Ramos (cell line): ENCODE data around the gene HK2.
"Not testable (repeated sequence)": the region's sequence is repeated elsewhere in the genome, so short reads cannot be mapped to it uniquely, and the experiment has no call there.

Experiments
- in situ Hi-C: fragments of 300-500 bp; cut with MboI; formaldehyde crosslinking; loops from one replicate; pipeline ENCODE4 v1.14.3; 2022; ENCODE audit warnings: low sequenced_read_pairs; ENCODE audit not compliant: unreplicated experiment

HK2 gene

DNA sequence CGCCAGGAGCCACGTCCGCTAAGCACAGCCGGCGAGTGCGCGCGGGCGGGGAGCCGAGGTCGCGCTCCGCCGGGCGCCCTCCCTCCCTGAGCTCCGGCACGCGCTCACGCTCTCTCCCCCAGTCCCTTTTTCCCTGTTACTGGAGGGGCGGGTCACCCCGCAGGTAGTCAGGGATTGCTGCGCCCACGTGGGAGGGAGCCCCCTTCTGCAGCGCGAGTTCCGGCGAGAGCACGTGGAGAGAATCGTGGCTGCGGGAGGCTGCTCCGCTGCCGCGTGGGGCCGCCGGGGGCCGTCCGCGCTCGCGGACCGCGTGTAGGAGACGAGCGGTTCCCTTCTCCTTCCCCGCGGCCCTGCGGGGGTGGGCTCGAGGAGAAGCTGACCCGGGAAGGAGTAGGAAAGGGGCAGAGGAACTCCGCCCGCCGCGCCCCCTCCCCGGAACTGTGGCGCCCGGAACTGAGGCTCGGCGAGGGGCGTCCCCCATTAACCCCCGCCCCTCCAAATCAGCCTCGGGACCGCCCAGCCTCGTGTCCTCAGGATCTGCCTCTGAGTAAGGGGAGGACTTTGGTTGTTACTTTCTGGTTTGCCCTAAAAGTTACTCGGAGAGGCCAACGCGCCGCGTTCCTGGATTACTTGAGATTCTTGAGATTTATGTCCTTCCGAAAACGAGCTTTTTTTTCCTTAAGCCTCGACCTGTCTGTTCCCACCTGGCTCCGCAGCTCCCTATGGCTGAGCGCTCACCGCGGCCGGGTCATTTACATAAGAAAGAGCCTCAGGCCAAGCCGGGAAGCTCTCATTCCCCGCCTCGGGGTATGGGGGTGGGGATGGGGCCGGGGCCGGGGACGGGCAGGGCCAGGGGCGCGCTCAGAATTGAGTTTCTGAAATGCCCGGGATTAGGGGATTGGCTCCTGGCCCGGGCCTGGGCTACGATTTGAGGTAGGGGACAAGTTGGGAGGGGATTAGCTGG, 1.1 kb downstream of the HK2 start:
- in situ Hi-C loops, result no loop called here

- in situ Hi-C loops, result no loop called here
Measured at GRCh38 chr2:74835831-74836674, 2.1 kb downstream of the HK2 start.

DNA sequence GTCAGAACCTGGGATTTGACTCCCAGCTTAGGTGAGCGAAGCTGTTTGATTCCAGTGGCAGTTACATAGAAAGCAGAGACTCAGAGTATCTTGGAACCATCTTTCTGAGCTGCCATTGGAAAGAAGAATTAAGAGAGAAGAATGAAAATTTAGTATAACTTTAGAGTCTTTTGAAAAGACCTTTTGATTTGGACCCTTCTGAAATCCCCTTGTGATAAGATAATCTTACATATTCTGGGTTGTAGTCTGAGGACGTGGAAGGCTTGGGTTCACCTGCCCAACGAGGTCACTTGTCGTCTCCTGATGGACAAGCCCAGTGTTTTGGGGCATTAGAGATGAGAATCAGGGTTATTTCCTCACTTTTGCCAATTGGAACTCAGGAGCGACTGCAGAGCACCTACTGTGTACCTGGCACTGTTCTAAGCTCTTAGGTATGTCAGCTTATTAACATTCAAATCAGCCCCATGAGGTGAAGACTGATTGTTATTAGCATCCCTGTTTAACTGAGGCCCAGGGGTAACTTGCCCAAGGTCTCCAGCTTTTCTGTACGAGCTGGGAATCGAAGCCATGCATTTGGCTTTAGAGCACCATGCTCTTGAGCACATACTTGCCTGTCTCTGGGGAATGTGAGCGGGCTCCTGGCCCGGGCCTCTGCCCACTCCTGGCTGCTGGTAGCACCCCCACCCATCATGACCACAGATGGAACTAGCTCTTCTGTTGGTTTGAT, 2.9 kb downstream of the HK2 start:
- in situ Hi-C loops, result no loop called here

GRCh38 chr2:74841641-74842040, 7.7 kb downstream of the HK2 start:
- in situ Hi-C loops, result no loop called here

- in situ Hi-C loops, result no loop called here
Measured at GRCh38 chr2:74843433-74843832, 9.5 kb downstream of the HK2 start.

DNA sequence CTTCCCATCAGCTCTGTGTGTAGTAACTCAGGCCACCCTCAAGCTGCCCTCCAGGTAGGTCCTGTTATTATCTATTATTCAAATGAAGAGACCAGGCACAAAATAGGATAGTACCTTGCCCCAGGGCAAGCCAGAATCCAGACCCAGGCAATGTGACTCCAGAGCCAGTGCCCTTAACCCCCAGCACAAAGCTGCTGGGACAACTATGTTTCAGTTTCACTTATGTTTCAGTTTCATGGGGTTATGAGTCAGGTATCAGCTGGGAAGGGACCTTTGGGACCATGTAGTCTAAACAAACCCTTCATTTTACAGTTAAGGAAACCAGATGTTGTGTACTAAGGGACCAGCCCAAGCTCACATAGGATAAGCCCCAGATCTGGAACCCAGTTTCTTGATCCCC, 10.0 kb downstream of the HK2 start:
- in situ Hi-C loops, result no loop called here

DNA sequence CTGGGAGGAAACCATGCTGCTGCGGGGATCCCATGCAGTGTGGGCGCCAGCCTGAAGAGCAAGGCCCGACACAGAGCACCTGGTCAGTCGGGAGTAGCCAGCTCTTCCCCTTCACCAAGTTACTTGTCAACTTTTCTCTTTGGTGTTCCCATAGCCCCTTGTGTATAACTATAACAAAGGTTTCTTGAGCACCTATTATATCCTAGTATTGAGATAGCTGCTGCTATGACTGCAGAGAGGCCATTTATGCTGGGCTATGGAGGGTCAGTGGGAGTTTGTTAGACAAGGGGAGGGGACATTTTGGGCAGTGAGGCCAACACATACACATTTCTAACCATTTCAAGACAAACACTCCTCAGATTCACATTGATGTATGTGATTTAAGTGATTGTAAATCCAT, 10.8 kb downstream of the HK2 start:
- in situ Hi-C loops, result no loop called here

DNA sequence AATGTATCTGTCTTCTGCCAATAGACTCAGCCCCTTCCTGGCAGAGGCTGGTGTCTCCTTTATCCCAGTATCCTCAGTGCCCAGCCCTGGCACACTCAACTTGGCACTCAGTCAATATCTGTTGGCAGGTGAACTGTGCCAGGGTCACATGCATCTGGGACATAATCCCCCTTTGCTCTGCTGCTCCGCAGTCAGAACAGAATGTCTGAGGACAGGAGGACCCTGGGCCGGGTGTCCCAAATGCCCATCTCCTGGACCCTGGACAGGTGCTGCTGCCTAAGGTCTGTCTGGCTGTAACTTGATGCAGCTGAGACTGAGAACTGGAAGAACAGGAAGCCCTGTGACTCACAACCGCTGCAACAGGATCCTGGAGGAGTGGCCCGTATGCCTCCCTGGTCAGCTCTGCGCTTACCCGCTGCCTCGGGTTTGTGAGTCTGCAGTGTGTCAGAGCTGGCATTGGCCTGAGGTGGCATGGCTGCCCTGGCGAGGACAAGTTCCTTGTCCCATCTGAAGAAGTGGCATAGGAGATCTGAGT, 11.4 kb downstream of the HK2 start:
- in situ Hi-C loops, result no loop called here

- in situ Hi-C loops, result no loop called here
Measured at GRCh38 chr2:74845991-74846390, 12.1 kb downstream of the HK2 start.

GRCh38 chr2:74846481-74846880, 12.6 kb downstream of the HK2 start:
- in situ Hi-C loops, result no loop called here

DNA sequence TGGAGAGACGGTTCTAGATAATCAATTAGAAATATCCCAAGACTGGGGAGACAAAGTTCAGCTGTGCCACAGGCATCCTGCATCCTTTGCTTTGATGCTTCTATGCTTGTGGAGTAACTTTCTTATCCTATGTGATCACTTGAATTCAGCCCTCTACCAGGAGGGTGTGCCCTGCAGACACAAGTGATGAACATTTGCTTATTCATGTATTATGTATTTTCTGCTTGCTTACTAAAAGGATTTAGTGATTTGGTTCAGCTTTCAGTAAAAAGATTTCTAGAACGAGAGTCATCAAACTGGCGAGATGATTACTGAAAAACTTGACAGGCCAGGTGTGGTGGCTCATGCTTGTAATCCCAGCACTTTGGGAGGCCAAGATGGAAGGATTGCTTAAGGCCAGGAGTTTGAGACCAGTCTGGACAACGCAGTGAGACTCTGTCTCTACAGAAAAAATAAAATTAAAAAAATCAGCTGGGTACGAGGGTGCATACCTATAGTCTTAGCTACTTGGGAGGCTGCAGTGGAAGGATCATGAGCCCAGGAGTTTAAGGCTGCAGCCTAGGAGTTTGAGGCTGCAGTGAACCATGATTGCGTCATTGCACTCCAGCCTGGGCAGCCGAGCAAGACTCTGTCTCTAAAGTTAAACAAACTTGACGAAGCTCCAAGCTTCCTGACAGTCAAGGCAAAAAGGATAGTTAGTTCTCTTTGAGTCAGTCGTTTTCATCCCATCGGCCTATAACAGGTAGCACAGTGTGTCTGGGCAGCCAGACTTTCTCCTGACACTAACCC, 13.3 kb downstream of the HK2 start:
- in situ Hi-C loops, result no loop called here

GRCh38 chr2:74849228-74849892, 15.4 kb downstream of the HK2 start:
- in situ Hi-C loops, result no loop called here

- in situ Hi-C loops, result no loop called here
Measured at GRCh38 chr2:74850496-74851190, 16.7 kb downstream of the HK2 start.

DNA sequence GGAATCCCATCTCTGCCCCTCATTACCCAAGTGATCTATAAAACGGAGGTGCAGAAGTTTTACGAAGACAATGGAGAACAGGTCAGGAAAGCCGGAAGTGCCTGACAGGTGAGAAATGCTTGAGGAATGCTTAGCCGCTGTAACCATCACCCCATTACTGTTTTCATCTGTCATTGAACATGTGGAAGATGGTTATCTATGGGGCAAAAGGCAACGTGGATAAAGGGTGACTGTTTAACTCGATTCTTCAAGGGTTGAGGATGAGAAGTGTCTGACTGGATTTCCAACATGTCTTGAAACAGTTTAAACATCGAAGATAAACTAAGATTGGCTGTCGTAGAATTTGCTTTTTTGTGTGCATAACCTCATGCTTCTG, 17.3 kb downstream of the HK2 start:
- in situ Hi-C loops, result no loop called here

DNA sequence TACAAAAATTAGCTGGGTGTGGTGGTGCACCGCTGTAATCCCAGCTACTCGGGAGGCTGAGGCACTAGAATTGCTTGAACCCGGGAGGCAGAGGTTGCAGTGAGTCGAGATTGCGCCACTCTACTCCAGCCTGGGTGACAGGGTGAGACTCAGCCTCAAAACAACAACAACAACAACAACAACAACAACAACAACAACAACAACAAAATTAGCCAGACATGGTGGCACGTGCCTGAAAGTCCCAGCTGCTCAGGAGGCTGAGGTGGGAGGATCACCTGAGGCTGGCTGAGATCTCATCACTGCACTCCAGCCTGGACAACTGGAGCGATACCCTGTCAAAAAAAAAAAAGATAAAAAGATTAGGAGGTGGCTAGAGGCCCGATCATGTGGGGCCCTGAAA, 19.4 kb downstream of the HK2 start:
- in situ Hi-C loops, result not testable (repeated sequence)

GRCh38 chr2:74854401-74854800, 20.5 kb downstream of the HK2 start:
- in situ Hi-C loops, result no loop called here

- in situ Hi-C loops, result not testable (repeated sequence)
Measured at GRCh38 chr2:74855114-74855707, 21.3 kb downstream of the HK2 start.

GRCh38 chr2:74856004-74856578, 22.2 kb downstream of the HK2 start:
- in situ Hi-C loops, result no loop called here
